ENCODE data around the gene TBL1XR1.

GRCh38 chr3:177238686-177239216, 41.5 kb upstream of the TBL1XR1 start:
- TF ChIP-seq CTCF (conservative IDR thresholded peaks at IDR 0.05; ENCODE audit: low read depth, low read length) (no peak), EZH2 (IDR thresholded peaks at IDR 0.05; ENCODE audit: borderline replicate concordance, low read depth, low read length, poor library complexity, severe bottlenecking) (no peak)
